Breast epithelium (tissue), 3 donors: Measurements from ENCODE around the gene TPPP3.

Source experiments
- CTCF ChIP-seq, 3 donors: fragments of 450-650 bp; IDR thresholded peaks; one replicate each; pipeline ENCODE4 v1.5.1; 2016 to 2017; ENCODE audit warnings: antibody characterized with exemption in 3 of 3, mild to moderate bottlenecking in 3 of 3, moderate library complexity in 3 of 3
- POLR2A ChIP-seq: fragments of 450-650 bp; IDR thresholded peaks from one replicate; pipeline ENCODE4 v1.6.1; 2016; ENCODE audit warnings: antibody characterized with exemption, mild to moderate bottlenecking, moderate library complexity
- POLR2AphosphoS5 ChIP-seq, 3 donors: sonication (generic); formaldehyde crosslinking; IDR thresholded peaks; one replicate each; pipeline ENCODE4 v1.6.1; 2017; ENCODE audit warnings: antibody characterized with exemption in 3 of 3

GRCh38 chr16:67378642-67379041, 14.7 kb downstream of the TPPP3 start:
- TF ChIP-seq CTCF (IDR thresholded peaks at IDR 0.05) (no peak), POLR2A (no peak), POLR2AphosphoS5 (IDR thresholded peaks at IDR 0.05) (no peak)
